SU-DHL-6 (cell line): ENCODE measurements around the gene MLKL.

Experiments used
- EZH2phosphoT487 ChIP-seq: fragments of 200-600 bp; sonication (generic), shearing (Covaris generic); conservative IDR thresholded peaks from 2 replicates; pipeline ENCODE4 v1.6.1; 2018; ENCODE audit warnings: mild to moderate bottlenecking, antibody characterized with exemption, low read length, moderate library complexity, mixed read lengths
- TF ChIP-seq, protein P1 (sequence below): fragments of 200-600 bp; sonication (generic); IDR thresholded peaks from one replicate; pipeline ENCODE4 v1.5.1; 2017; ENCODE audit warnings: antibody characterized with exemption, mild to moderate bottlenecking, low read length, moderate library complexity; ENCODE audit not compliant: insufficient read depth, poor library complexity, severe bottlenecking

DNA sequence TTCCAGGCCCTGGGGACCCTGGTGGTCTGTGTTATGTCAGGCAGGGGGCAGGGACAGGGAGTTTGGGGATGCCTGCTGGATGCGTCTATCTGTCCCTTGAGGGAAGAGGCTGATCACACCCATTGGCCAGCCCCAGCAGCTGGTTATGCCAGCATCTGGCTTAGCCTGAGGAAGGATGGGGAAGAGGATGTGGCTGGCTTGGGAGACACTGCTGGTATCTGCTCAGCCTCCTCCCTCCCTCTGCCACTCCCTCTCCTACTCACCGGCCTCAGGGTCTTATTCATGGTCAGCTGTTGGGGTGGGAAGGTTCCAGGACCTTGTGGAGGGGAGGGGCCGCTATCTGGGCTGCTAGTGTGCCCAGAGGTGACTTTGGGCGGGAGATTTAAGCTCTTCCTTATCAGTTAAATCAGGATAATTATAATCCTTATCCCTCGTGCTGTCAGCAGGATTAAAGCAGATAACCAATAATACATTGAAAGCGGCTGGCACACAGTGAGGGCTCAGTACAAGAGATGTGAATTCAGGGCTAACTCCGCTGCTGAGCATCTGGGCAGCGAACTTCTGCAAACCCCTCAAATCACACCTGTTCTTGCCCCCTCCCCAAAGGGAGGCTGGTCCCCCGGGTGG, 36.0 kb upstream of the MLKL start:
- TF ChIP-seq, protein P1, sequence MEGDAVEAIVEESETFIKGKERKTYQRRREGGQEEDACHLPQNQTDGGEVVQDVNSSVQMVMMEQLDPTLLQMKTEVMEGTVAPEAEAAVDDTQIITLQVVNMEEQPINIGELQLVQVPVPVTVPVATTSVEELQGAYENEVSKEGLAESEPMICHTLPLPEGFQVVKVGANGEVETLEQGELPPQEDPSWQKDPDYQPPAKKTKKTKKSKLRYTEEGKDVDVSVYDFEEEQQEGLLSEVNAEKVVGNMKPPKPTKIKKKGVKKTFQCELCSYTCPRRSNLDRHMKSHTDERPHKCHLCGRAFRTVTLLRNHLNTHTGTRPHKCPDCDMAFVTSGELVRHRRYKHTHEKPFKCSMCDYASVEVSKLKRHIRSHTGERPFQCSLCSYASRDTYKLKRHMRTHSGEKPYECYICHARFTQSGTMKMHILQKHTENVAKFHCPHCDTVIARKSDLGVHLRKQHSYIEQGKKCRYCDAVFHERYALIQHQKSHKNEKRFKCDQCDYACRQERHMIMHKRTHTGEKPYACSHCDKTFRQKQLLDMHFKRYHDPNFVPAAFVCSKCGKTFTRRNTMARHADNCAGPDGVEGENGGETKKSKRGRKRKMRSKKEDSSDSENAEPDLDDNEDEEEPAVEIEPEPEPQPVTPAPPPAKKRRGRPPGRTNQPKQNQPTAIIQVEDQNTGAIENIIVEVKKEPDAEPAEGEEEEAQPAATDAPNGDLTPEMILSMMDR, result no peak
- no peak for TF ChIP-seq EZH2phosphoT487
